Right lobe of liver (tissue), 4 donors: Measurements from ENCODE around the gene LGALS12.

Experiments used
- CTCF ChIP-seq, 4 donors: fragments of 200-600 bp in 3 of 4; fragments of 450-650 bp in 1 of 4; IDR thresholded peaks; one replicate each; pipeline versions ENCODE4 v1.5.1 to v1.8.0; 2016 to 2022; ENCODE audit warnings: antibody characterized with exemption in 4 of 4, mild to moderate bottlenecking in 2 of 4
- POLR2A ChIP-seq: fragments of 450-650 bp; IDR thresholded peaks from one replicate; pipeline ENCODE4 v1.6.1; 2017; ENCODE audit warnings: antibody characterized with exemption, mild to moderate bottlenecking
- donor health status: DM: no; HTN: no; CAD: no.
- donor health status: DM: no; HTN: no; CAD: no.
- donor health status: DM: no; HTN: yes; CAD: no.

GRCh38 chr11:63530021-63530420, 24.1 kb downstream of the LGALS12 start:
- TF ChIP-seq POLR2A (no peak), CTCF (IDR thresholded peaks at IDR 0.05) (no peak)
